GM12872 (cell line): ENCODE data around the gene MRFAP1L1.

ENCODE experiments used
- CTCF ChIP-seq: IDR thresholded peaks from 3 replicates; pipeline ENCODE4 v1.5.1; 2011; ENCODE audit warnings: low read depth, mild to moderate bottlenecking, low read length, moderate library complexity; ENCODE audit not compliant: insufficient read depth

MRFAP1L1 gene

DNA sequence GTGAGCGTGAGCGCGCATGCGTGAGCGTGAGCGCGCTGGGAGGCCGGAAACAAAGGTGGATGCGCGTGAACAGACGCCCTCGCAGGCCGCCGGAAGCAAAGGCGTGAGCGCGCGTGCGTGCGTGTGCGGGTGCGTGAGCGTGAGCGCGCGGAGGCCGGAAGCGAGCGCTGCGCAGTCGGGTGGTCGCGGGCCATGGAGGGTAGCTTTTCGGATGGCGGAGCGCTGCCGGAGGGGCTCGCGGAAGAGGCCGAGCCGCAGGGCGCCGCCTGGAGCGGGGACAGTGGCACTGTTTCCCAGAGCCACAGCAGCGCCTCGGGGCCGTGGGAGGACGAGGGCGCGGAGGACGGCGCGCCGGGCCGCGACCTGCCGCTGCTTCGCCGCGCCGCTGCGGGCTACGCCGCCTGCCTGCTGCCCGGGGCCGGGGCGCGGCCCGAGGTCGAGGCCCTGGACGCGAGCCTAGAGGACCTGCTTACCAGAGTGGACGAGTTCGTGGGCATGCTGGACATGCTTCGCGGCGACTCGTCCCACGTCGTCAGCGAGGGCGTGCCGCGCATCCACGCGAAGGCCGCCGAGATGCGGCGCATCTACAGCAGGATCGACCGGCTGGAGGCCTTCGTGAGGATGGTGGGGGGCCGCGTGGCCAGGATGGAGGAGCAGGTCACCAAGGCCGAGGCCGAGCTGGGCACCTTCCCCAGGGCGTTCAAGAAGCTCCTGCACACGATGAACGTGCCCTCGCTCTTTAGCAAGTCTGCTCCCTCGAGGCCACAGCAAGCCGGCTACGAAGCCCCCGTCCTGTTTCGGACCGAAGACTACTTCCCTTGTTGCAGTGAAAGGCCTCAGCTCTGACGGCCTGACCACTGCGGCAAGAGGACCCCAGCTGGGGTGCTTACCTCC is 6.6 kb upstream of the MRFAP1L1 start, which contains the start of gene BLOC1S4:
BLOC1S4 (plus strand) TSS at position 157 of the 894 bp plus-strand sequence; CDS start at position 193, 36 bp downstream.
- TF ChIP-seq CTCF, result no peak

GRCh38 chr4:6715704-6716017 is 6.0 kb upstream of the MRFAP1L1 start:
- no peak for TF ChIP-seq CTCF

GRCh38 chr4:6714954-6715353 is 5.3 kb upstream of the MRFAP1L1 start:
- no peak for TF ChIP-seq CTCF

DNA sequence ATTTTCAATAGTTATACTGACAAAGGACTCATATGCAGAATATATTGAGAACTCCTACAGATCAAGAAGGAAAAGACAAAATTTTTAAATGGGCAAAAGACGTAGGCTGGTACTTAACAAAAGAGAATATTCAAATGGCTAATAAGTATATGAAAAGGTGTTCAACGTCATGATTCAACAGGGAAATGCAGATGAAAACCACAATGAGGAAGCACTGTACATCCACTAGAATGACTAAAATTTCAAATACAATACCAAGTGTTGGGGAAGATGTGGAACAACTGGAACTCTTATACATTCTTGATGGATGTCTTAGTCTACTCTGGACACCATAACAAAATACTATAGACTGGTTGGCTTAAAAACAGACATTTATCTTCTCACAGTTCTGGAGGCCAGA is 1.3 kb upstream of the MRFAP1L1 start:
- no peak for TF ChIP-seq CTCF

DNA sequence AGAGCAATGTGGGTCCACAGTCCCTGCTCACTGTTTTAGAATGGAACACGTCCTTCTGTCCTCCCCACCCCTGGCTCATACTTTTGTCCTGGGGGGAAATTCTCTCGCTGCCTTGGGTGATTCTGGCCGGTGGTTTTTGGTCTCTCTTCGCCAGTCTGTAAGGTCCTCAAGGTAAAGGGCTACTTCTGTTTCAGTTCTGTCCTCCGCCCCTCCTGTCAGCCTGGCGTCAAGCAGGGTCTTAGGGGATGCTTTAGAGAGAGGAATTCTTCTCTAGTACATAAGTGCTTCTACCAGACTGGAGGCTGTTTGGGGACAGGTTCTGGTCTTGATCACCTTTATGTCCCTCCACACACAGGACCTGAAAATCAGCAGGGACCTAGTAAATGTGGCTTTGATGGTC is 617 bp upstream of the MRFAP1L1 start:
- TF ChIP-seq CTCF, result no peak

DNA sequence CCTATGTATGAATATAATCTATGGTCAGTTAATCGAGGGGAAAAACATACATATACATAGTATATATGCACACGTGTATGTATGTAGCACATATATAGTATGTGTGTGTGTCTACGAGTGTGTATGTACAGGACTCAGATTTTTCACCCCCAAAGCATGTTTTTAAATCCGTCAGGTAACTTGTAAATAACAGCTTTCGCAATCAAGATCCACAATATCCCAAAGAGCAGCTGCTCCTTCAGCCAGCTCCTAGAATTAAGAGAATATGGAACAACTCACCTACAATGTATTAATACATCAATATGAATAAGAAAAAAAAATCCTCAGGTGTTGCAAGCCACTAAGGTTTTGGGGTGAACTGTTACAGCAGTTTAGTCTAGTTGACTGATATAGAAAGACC is 3.5 kb downstream of the MRFAP1L1 start:
- no peak for TF ChIP-seq CTCF

- TF ChIP-seq CTCF, result no peak
These were observed 4.0 kb downstream of the MRFAP1L1 start for GRCh38 chr4:6705646-6706045.
